PC-3 (cell line): ENCODE data around the gene PRRT1B. TPM values are rescaled to one million over a fixed set of nuclear protein-coding genes. Genes with fewer than 3 reads are reported as not detected.

ENCODE experiments used
- ATAC-seq: fragments of 200-7000 bp; cut with Tn5 transposase; 2 replicates; pipeline ENCODE4 v1.9.1; 2020; ENCODE audit warnings: mild to moderate bottlenecking, moderate library complexity
- BruUV-seq: library from RNA; stranded (reverse); fragments of 400-500 nt; replicated peaks from 2 replicates; lab custom pipeline; 2021; lab: Mats Ljungman, UMichigan
- CTCF ChIA-PET: fragments of 300-600 bp; sonication (Branson Sonifier 250); formaldehyde crosslinking; loops from one replicate; lab custom pipeline; 2022; ENCODE audit warnings: antibody characterized with exemption; lab: Charles Lee
- POLR2A ChIA-PET: fragments of 300-600 bp; sonication (Branson Sonifier 250); formaldehyde crosslinking; loops from one replicate; lab custom pipeline; 2022; ENCODE audit warnings: antibody characterized with exemption; ENCODE audit not compliant: unreplicated experiment; lab: Charles Lee
- DNase-seq: peaks from one replicate; pipeline ENCODE4 v3.0.0-alpha.2; 2015
- H2AFZ ChIP-seq: fragments of 300-600 bp; sonication (generic); 2 replicates; pipeline ENCODE4 v1.6.0; 2016; ENCODE audit warnings: antibody characterized with exemption, low read length
- H3F3A ChIP-seq: fragments of 300-600 bp; sonication (generic); one replicate; pipeline ENCODE4 v1.6.0; 2017; ENCODE audit warnings: antibody characterized with exemption, low read length, control low read depth, mild to moderate bottlenecking; ENCODE audit not compliant: unreplicated experiment
- H3K27ac ChIP-seq: fragments of 300-600 bp; sonication (generic); 2 replicates; pipeline ENCODE4 v1.5.1; 2016; ENCODE audit warnings: mild to moderate bottlenecking, low read length
- H3K27me3 ChIP-seq: fragments of 300-600 bp; sonication (generic); 2 replicates; pipeline ENCODE4 v1.6.1; 2016; ENCODE audit warnings: low read length, mixed read lengths
- H3K36me3 ChIP-seq: fragments of 300-600 bp; sonication (generic); 2 replicates; pipeline ENCODE4 v1.6.1; 2016; ENCODE audit warnings: low read depth, mixed run types, low read length, mixed read lengths
- H3K4me1 ChIP-seq: fragments of 300-600 bp; sonication (generic); 2 replicates; pipeline ENCODE4 v1.5.1; 2016; ENCODE audit warnings: low read length; ENCODE audit not compliant: insufficient read depth
- H3K4me2 ChIP-seq: fragments of 300-600 bp; sonication (generic); 2 replicates; pipeline ENCODE4 v1.6.0; 2016; ENCODE audit warnings: low read length
- H3K4me3 ChIP-seq: fragments of 300-600 bp; sonication (generic); 2 replicates; pipeline ENCODE4 v1.5.1; 2016; ENCODE audit warnings: mild to moderate bottlenecking, low read length, mixed read lengths
- H3K79me2 ChIP-seq: fragments of 300-600 bp; sonication (generic); 2 replicates; pipeline ENCODE4 v1.6.1; 2017; ENCODE audit warnings: low read length, mixed read lengths
- H3K9ac ChIP-seq: fragments of 300-600 bp; sonication (generic); 2 replicates; pipeline ENCODE4 v1.6.0; 2016; ENCODE audit warnings: mild to moderate bottlenecking, low read length
- H3K9me2 ChIP-seq: fragments of 300-600 bp; sonication (generic); replicated peaks from 2 replicates; pipeline ENCODE4 v1.6.1; 2016; ENCODE audit warnings: mixed run types, low read length, mixed read lengths
- H3K9me3 ChIP-seq: fragments of 300-600 bp; sonication (generic); 2 replicates; pipeline ENCODE4 v1.6.1; 2016; ENCODE audit warnings: low read length, mixed read lengths
- H4K20me1 ChIP-seq: fragments of 300-600 bp; sonication (generic); 2 replicates; pipeline ENCODE4 v1.6.1; 2016; ENCODE audit warnings: low read length, mixed read lengths
- CTCF ChIP-seq: fragments of 300-600 bp; sonication (generic); conservative IDR thresholded peaks from 2 replicates; pipeline ENCODE4 v1.5.1; 2017; ENCODE audit warnings: antibody characterized with exemption, low read depth, mild to moderate bottlenecking, low read length
- EZH2 ChIP-seq: fragments of 300-600 bp; sonication (generic); IDR thresholded peaks from one replicate; pipeline ENCODE4 v1.6.1; 2017; ENCODE audit warnings: antibody characterized with exemption, mild to moderate bottlenecking, low read length; ENCODE audit not compliant: unreplicated experiment
- EZH2phosphoT487 ChIP-seq: fragments of 300-600 bp; sonication (generic); IDR thresholded peaks from 2 replicates; pipeline ENCODE4 v1.6.1; 2018; ENCODE audit warnings: mild to moderate bottlenecking, antibody characterized with exemption, low read length, borderline replicate concordance
- intact Hi-C: fragments of 100-400 bp; cut with micrococcal nuclease; formaldehyde crosslinking; loops from 2 replicates; pipeline ENCODE4 v1.9.0; 2023
- total RNA-seq: library from RNA; depleted of rRNA; stranded (reverse); fragments of >200 nt; gene quantifications from 2 replicates; pipeline ENCODE4 v1.2.3, GENCODE V29; 2014

PRRT1B gene
- total RNA-seq, 1 experiment from 2014 or later, result not detected

- Histone ChIP-seq H3K79me2 (no peaks in the 10 kb centered on the region), H3K27ac (no peak overlapping the region), H3K9ac (no peak overlapping the region), H3K4me3 (no peak overlapping the region), H3K27me3 (no peaks in the 10 kb centered on the region), H4K20me1 (no peaks in the 10 kb centered on the region), H2AFZ (no peak overlapping the region), H3K9me3 (no peaks in the 10 kb centered on the region), H3K9me2 (no peaks in the 10 kb centered on the region), H3F3A (no peaks in the 10 kb centered on the region), H3K4me2 (no peak overlapping the region), H3K4me1 (no peaks in the 10 kb centered on the region), H3K36me3 (no peaks in the 10 kb centered on the region)
- intact Hi-C loops, result no loop called here
- no TSS peak for BruUV-seq
- no peak for DNase-seq
- ATAC-seq, result no peak
- ChIA-PET CTCF (no interaction called here), POLR2A (no interaction called here)
- TF ChIP-seq EZH2 (no peak), CTCF (no peak), EZH2phosphoT487 (no peak)
Measured at GRCh38 chr9:131594906-131595665, 49.8 kb downstream of the PRRT1B start.

- Histone ChIP-seq H3K4me2 (no peak overlapping the region), H3K4me1 (no peaks in the 10 kb centered on the region), H3K27ac (no peak overlapping the region), H3K9me3 (no peaks in the 10 kb centered on the region), H3K9me2 (no peaks in the 10 kb centered on the region), H3K27me3 (no peaks in the 10 kb centered on the region), H3K36me3 (no peaks in the 10 kb centered on the region), H3K9ac (no peak overlapping the region), H2AFZ (no peak overlapping the region), H3K4me3 (no peak overlapping the region), H3F3A (no peaks in the 10 kb centered on the region), H4K20me1 (no peaks in the 10 kb centered on the region), H3K79me2 (no peaks in the 10 kb centered on the region)
- ATAC-seq (no peak), DNase-seq (no peak)
- intact Hi-C loops, result no loop called here
- ChIA-PET CTCF (no interaction called here), POLR2A (no interaction called here)
- BruUV-seq, result no TSS peak
- no peak for TF ChIP-seq EZH2phosphoT487
Measured at GRCh38 chr9:131595696-131596429, 50.5 kb downstream of the PRRT1B start.

- H3K4me3 ChIP-seq, result no peak overlapping the region
- no peaks in the 10 kb centered on the region for H4K20me1 ChIP-seq
- no peak overlapping the region for H2AFZ ChIP-seq
- H3K27ac ChIP-seq, result no peak overlapping the region
- no peaks in the 10 kb centered on the region for H3F3A ChIP-seq
- no TSS peak for BruUV-seq
- no peaks in the 10 kb centered on the region for H3K36me3 ChIP-seq
- no peaks in the 10 kb centered on the region for H3K9me2 ChIP-seq
- intact Hi-C loops, result no loop called here
- H3K4me1 ChIP-seq, result no peaks in the 10 kb centered on the region
- CTCF ChIA-PET, result no interaction called here
- H3K4me2 ChIP-seq, result no peak overlapping the region
- DNase-seq (no peak), ATAC-seq (no peak)
- no peak for TF ChIP-seq EZH2
- no peak for TF ChIP-seq CTCF
- no peak for TF ChIP-seq EZH2phosphoT487
- H3K9ac ChIP-seq, result no peak overlapping the region
- H3K27me3 ChIP-seq, result no peaks in the 10 kb centered on the region
- H3K9me3 ChIP-seq, result no peaks in the 10 kb centered on the region
- no peaks in the 10 kb centered on the region for H3K79me2 ChIP-seq
- POLR2A ChIA-PET, result no interaction called here
Measured at GRCh38 chr9:131596430-131596743, 51.1 kb downstream of the PRRT1B start.
